ENCODE data around the gene RHOD.

DNA sequence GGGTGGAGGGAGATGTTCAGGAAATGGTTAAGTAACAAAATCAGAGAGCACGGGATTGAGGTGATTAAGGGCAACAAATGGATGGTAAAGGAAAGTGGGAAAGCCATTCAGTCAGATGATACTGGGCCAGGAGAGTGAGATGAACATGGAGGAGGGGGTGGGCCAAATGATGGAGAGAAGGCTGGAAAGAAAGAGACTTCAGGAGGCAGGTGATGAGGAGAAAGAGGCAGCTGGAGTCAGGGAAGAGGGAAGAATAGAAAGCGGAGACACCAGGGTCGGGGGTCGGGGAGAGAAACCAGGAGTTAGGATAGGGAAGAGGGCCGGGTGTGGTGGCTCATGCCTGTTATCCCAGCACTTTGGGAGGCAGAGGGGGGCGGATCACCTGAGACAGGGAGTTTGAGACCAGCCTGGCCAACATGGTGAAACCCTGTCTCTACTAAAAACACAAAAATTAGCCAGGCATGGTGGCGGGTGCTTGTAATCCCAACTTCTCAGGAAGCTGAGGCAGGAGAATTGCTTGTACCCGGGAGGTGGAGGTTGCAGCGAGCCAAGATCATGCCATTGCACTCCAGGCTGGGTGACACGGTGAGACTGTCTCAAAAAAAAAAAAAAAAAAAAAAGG is 57.7 kb downstream of the RHOD start:
- TF ChIP-seq, protein P1, sequence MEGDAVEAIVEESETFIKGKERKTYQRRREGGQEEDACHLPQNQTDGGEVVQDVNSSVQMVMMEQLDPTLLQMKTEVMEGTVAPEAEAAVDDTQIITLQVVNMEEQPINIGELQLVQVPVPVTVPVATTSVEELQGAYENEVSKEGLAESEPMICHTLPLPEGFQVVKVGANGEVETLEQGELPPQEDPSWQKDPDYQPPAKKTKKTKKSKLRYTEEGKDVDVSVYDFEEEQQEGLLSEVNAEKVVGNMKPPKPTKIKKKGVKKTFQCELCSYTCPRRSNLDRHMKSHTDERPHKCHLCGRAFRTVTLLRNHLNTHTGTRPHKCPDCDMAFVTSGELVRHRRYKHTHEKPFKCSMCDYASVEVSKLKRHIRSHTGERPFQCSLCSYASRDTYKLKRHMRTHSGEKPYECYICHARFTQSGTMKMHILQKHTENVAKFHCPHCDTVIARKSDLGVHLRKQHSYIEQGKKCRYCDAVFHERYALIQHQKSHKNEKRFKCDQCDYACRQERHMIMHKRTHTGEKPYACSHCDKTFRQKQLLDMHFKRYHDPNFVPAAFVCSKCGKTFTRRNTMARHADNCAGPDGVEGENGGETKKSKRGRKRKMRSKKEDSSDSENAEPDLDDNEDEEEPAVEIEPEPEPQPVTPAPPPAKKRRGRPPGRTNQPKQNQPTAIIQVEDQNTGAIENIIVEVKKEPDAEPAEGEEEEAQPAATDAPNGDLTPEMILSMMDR (IDR thresholded peaks at IDR 0.05) = no peak
- TF ChIP-seq POLR2AphosphoS5 (IDR thresholded peaks at IDR 0.05) (no peak), POLR2A (IDR thresholded peaks at IDR 0.05) (no peak), EP300 (IDR thresholded peaks at IDR 0.05) (no peak)

All from sigmoid colon (tissue), 4 donors.